Myocyte (in vitro differentiated cells): ENCODE results near the gene KLK12. TPM values are rescaled to one million over a fixed set of nuclear protein-coding genes. Genes with fewer than 3 reads are reported as not detected.

ENCODE experiments used
- DNase-seq: peaks from one replicate; pipeline ENCODE4 v3.0.0-alpha.2; 2012; ENCODE audit warnings: low read depth
- polyA plus RNA-seq: library from polyadenylated mRNA; unstranded; fragments of >200 nt; gene quantifications from one replicate; pipeline ENCODE4 v1.2.1, GENCODE V29; 2012; ENCODE audit warnings: missing spikeins
- total RNA-seq: library from RNA; depleted of rRNA; stranded (reverse); fragments of >200 nt; gene quantifications from 2 replicates; pipeline ENCODE4 v1.2.3, GENCODE V29; 2014

Gene KLK12, protein sequence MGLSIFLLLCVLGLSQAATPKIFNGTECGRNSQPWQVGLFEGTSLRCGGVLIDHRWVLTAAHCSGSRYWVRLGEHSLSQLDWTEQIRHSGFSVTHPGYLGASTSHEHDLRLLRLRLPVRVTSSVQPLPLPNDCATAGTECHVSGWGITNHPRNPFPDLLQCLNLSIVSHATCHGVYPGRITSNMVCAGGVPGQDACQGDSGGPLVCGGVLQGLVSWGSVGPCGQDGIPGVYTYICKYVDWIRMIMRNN
- total RNA-seq: not detected in 2 replicates
- polyA plus RNA-seq: not detected

GRCh38 chr19:51034704-51035103 is at the start of gene KLK12:
Gene KLK12, minus strand, starts transcription at chr19:51035002. Its CDS starts 381 bp downstream, at chr19:51034621.
- DNase-seq: no peak

DNA sequence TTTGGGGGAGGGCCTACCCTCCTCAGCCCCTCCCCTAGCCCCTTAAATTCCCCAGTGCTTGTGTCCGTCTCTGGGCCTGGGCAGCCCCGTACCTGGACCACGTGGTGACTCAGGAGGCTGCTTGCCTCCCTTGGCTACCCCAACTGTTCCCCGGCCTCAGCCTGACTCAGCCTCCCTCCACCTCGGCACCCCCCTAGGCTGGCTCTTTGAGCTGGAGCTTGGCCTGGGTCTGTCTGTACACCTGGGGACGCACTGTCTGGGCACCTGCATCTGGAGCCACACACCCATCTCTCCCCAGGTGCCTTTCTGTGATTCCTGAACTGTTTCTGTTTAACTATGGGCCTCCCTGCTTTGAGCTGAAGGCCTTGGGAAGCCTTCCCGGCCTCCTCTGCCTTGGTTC is 49.7 kb upstream of the KLK12 start:
- no peak for DNase-seq

- no peak for DNase-seq
These were observed 49.0 kb upstream of the KLK12 start for GRCh38 chr19:51083783-51084182.

DNA sequence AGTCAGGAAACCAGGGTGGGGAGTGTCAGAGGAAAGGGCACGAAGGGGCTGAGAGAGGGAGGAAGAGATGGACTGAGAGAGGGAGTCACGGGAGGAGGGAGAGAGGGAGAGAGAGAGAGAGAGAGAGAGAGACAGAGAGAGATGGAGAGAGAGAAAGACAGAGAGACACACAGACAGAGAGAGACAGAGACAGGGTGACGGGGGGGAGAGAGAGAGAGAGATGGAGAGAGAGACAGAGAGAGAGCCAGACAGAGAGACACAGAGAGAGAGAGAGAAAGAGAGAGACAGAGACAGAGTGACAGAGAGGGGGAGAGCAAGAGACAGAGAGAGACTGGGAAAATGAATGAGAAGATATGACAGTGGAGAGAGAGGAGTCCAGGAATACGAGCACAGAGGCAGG is 48.4 kb upstream of the KLK12 start:
- no peak for DNase-seq

GRCh38 chr19:51082611-51083010 is 47.8 kb upstream of the KLK12 start, which contains the start of gene KLK14:
Gene KLK14, minus strand, starts transcription at chr19:51082887. Its CDS starts 273 bp downstream, at chr19:51082614.
- DNase-seq: no peak

GRCh38 chr19:51081476-51081875 is 46.7 kb upstream of the KLK12 start:
- no peak for DNase-seq

- no peak for DNase-seq
These were observed 44.8 kb upstream of the KLK12 start for GRCh38 chr19:51079481-51080110.

GRCh38 chr19:51078731-51079130 is 43.9 kb upstream of the KLK12 start:
- no peak for DNase-seq

DNA sequence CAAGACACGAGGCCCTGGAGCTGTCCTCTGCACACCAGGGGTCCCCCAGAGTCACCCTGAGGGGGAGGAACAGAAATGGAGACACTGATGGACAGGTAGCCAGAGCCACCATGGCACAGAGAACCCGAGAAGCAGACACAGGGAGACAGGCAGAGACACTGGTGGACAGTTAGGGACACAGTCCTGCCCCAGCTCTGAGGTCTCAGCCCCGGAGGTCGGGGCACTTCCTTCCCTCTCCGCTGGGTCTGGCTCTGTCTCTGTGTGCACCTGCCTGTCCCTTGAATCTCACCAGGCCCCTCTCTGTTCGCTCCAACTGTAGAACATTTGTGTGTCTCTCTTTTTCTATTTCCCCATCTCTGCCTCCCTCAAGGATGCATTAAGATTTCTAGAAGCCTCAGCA is 43.3 kb upstream of the KLK12 start:
- no peak for DNase-seq

DNA sequence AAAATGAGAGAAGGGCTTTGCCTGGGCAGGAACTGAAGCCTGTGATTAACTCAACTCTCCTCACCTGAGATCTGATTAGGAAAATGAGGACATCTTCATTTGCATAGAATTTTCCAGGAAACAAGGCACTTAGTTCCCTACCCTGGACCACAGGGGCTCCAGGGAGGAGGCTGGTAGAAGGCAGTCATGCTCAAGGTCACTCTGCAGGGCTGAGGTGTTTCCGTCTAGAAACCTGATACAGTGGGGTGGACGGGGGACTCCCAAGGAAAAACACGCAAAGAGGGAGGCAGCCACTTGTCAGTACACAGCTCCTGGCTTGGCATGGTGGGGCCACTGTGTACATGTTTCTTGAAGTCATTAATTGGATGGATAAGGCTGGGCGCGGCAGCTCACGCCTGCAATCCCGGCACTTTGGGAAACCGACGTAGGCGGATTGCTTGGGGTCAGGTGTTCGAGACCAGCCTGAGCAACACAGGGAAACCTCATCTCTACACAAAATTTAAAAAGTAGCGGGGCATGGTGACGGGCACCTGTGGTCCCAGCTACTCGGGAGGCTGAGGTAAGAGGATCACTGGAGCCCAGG is 41.9 kb upstream of the KLK12 start:
- no peak for DNase-seq

GRCh38 chr19:51075998-51076397 is 41.2 kb upstream of the KLK12 start:
- no peak for DNase-seq

DNA sequence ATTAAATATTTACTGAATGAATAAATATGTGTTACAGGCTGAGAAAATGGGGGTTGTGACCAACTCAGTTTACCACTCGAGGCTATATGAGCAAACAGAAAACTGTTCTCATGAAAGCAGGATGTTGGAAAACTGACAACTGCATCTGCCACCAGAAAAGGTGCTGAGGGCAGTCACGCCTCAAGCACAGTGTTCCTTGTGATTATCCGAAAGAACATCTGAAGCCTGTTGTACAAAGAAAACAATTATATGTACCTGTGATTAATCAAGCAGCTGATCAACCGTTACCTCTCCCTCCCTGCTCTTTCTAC is 36.2 kb upstream of the KLK12 start:
- DNase-seq: no peak

DNA sequence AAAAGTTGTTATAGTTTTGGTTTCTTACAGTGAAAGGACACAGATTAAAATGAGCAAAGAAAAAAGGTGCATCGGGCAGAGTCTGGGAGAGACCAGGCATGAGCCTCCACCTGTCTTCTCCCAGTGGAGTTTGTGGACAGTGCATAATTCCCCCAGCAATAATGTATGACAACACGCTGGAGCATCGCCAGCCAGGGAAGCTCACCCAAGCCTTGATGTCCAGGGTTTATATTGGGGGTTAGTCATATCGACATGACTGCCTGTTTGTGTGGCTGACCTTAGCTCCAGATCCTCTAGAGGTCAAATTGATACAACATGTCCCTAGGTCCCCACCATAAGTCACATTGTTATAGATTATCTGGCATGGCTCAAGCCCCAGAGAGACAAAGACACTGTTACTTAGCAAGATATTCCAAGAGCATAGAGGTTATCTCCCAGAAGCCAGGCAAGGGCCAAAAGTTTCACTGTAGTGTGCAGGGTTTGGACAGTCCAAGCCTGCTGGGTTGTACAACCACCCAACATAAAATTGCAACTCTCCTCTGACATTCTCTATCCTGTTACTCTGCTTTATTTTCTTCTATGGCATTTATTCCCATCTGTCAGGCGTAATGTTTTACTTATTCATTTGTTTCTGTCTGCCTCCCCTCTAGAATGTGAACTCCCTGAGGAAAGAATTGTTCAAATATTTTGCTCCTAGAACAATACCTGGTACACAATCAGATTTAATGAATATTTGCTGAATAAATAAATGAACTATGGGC is 35.7 kb upstream of the KLK12 start:
- DNase-seq: no peak

- no peak for DNase-seq
These were observed 31.8 kb upstream of the KLK12 start for GRCh38 chr19:51066393-51067186.

DNA sequence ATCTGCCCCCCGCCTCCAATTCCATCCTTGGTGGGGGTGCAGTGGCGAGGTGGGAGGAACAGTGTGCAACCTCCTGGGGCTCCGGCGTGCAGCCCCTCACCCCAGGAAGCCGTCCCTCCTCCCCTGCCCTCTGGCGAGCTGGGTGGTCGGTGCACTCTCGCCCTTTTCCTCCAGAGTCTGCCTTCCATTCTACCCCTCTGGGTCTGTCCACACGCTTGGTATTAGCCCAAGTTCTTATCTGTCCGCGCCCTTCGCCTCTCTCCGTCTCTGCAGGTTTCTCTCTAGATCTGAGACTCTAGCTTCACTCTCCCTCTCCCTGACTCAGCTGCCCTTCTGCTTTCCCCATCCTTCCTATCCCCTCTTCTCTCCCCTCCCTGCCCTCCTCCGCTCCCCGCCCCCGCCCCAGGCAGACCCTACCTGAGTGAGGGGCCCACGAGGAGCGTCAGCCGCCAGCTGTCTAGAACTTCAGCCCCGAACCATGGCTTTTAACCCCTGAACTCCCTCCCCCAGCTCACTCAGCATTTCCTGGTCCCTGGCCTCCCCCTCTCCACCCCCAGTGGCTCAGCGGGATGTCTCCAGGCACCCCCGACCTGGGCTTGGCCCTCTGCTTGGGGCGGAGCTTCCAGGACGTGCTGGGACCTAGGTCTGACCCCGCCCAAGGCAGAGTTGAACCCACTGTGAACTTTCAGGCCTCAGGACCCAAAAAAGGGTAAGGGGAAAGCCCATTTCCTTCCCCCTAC is 30.6 kb upstream of the KLK12 start:
- DNase-seq: no peak

GRCh38 chr19:51064534-51065220 is 29.9 kb upstream of the KLK12 start, which contains the start of gene KLK13:
Gene KLK13, minus strand, starts transcription at chr19:51065092. Its CDS starts 25 bp downstream, at chr19:51065067.
- no peak for DNase-seq

- no peak for DNase-seq
These were observed 28.9 kb upstream of the KLK12 start for GRCh38 chr19:51063664-51064063.

DNA sequence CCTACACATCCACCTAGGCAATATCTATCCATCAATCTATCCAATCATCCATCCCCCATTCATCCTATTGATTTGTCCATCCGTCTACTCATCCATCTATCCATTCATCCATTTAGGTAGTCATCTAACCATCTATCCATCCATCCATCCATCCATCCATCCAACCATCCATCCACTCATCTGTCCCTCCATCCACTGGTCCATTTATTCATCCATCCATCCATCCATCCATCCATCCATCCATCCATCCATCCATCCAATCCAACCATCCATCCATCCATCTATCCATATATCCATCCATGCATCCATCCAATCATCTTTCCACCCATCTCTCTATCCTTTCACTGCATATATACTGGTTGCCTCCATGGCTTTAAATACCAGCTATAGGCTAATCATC is 26.2 kb upstream of the KLK12 start:
- no peak for DNase-seq

- DNase-seq: no peak
These were observed 25.5 kb upstream of the KLK12 start for GRCh38 chr19:51060336-51060735.

DNA sequence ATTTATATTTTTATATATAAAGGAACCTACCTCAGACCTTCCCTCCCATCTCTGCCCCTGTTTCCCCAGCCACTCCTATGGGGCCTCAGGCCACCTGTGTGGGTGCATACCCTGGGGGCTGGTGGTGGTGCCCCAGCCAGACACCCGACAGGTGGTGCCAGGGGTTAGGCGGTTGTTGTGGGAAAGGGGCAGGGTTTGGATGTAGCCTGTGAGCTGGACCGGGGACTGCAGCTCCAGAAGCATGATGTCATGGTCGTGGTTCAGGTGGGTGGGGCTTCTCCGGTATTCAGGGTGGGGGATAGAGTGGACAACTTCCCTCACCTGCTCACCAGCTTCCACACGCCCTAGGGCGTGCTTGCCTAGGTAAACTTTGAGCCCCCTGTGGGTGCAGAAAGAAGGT is 24.9 kb upstream of the KLK12 start:
- no peak for DNase-seq
